Body of pancreas (tissue), 4 donors: ENCODE measurements around the gene ZKSCAN7. TPM values are rescaled to one million over a fixed set of nuclear protein-coding genes. Genes with fewer than 3 reads are reported as not detected.
"Not testable (repeated sequence)": the region's sequence is repeated elsewhere in the genome, so short reads cannot be mapped to it uniquely, and the experiment has no call there.

ENCODE experiments used
- ATAC-seq: fragments of 150-250 bp; one replicate; pipeline ENCODE4 v1.9.1; 2016
- DNase-seq, 4 donors: peaks; one replicate each; pipeline ENCODE4 v3.0.0-alpha.2; 2019
- H3K27ac ChIP-seq, 4 donors: fragments of 200-600 bp; sonication (generic); 1 replicate in 3 of 4; 2 replicates in 1 of 4; pipeline versions ENCODE4 v1.5.1 to v1.6.1; 2016 to 2019; ENCODE audit warnings: mild to moderate bottlenecking in 1 of 4, mixed read lengths in 1 of 4, moderate library complexity in 1 of 4
- H3K27me3 ChIP-seq, 2 donors: fragments of 200-600 bp; sonication (generic); one replicate each; pipeline ENCODE4 v1.6.0; 2016; ENCODE audit warnings: mild to moderate bottlenecking in 1 of 2
- H3K36me3 ChIP-seq, 2 donors: fragments of 200-600 bp; sonication (generic); replicated peaks in 1 of 2; 2 replicates each; pipeline ENCODE4 v1.5.1; 2016; ENCODE audit warnings: low read depth in 2 of 2; ENCODE audit not compliant: insufficient read depth in 1 of 2
- H3K4me1 ChIP-seq: fragments of 200-600 bp; sonication (generic); one replicate; pipeline ENCODE4 v1.6.0; 2016
- H3K4me3 ChIP-seq, 2 donors: fragments of 200-600 bp; sonication (generic); 1 replicate in 1 of 2; 2 replicates in 1 of 2; pipeline ENCODE4 v1.5.1; 2016 to 2019
- H3K9me3 ChIP-seq, 3 donors: fragments of 200-600 bp; sonication (generic); 1 replicate in 2 of 3; 2 replicates in 1 of 3; pipeline ENCODE4 v1.5.1; 2016
- POLR2A ChIP-seq, 3 donors: fragments of 450-650 bp; IDR thresholded peaks; one replicate each; pipeline ENCODE4 v1.6.1; 2016; ENCODE audit warnings: antibody characterized with exemption in 3 of 3, mild to moderate bottlenecking in 2 of 3
- WGBS, 2 donors: methylation state at CpG; one replicate each; pipeline ENCODE4 v1.1.5; 2017; 5-methylcytosine and 5-hydroxymethylcytosine counted together
- intact Hi-C: fragments of 100-400 bp; cut with DNase I; formaldehyde crosslinking; loops from one replicate; pipeline ENCODE4 v1.15.1; 2023
- total RNA-seq, 2 donors: library from RNA; depleted of rRNA; stranded (reverse); fragments of >200 nt; gene quantifications; one replicate each; pipeline ENCODE4 v1.1.0, GENCODE V29; 2016
- TF ChIP-seq, protein P1 (sequence below), 7 experiments: fragments of 450-650 bp in 4 of 7; fragments of 200-600 bp in 3 of 7; sonication (generic) in 3 of 7; IDR thresholded peaks; one replicate each; pipeline ENCODE4 v1.5.1; 2016 to 2019; ENCODE audit warnings: antibody characterized with exemption in 7 of 7

ZKSCAN7 gene
- total RNA-seq, 2 donors from 2014 or later = 3.3 to 7.0 TPM

- H3K4me3 ChIP-seq = no peak overlapping the region
- no peak overlapping the region for H3K27ac ChIP-seq
- DNase-seq (no peak), ATAC-seq (no peak)
- no peaks in the 10 kb centered on the region for H3K9me3 ChIP-seq
- H3K4me1 ChIP-seq = no peaks in the 10 kb centered on the region
- no peaks in the 10 kb centered on the region for H3K27me3 ChIP-seq
- intact Hi-C loops = no loop called here
- WGBS, 2 donors = 7 to 8% methylated on average over 1 of the region's 1 CpG
- H3K36me3 ChIP-seq = no peaks in the 10 kb centered on the region
- no peak for TF ChIP-seq POLR2A (IDR thresholded peaks at IDR 0.05)
- TF ChIP-seq, protein P1, sequence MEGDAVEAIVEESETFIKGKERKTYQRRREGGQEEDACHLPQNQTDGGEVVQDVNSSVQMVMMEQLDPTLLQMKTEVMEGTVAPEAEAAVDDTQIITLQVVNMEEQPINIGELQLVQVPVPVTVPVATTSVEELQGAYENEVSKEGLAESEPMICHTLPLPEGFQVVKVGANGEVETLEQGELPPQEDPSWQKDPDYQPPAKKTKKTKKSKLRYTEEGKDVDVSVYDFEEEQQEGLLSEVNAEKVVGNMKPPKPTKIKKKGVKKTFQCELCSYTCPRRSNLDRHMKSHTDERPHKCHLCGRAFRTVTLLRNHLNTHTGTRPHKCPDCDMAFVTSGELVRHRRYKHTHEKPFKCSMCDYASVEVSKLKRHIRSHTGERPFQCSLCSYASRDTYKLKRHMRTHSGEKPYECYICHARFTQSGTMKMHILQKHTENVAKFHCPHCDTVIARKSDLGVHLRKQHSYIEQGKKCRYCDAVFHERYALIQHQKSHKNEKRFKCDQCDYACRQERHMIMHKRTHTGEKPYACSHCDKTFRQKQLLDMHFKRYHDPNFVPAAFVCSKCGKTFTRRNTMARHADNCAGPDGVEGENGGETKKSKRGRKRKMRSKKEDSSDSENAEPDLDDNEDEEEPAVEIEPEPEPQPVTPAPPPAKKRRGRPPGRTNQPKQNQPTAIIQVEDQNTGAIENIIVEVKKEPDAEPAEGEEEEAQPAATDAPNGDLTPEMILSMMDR (IDR thresholded peaks at IDR 0.05) = no peak
Measured at GRCh38 chr3:44535364-44535763, 19.6 kb upstream of the ZKSCAN7 start.

GRCh38 chr3:44544811-44545210 lies 10.2 kb upstream of the ZKSCAN7 start:
- ATAC-seq, H3K4me3 ChIP-seq, intact Hi-C loops, DNase-seq, H3K27ac ChIP-seq, H3K9me3 ChIP-seq, H3K36me3 ChIP-seq, H3K4me1 ChIP-seq, H3K27me3 ChIP-seq: not testable (repeated sequence)
- 25 to 37% methylated on average over 1 of the region's 1 CpG for WGBS, 2 donors

DNA sequence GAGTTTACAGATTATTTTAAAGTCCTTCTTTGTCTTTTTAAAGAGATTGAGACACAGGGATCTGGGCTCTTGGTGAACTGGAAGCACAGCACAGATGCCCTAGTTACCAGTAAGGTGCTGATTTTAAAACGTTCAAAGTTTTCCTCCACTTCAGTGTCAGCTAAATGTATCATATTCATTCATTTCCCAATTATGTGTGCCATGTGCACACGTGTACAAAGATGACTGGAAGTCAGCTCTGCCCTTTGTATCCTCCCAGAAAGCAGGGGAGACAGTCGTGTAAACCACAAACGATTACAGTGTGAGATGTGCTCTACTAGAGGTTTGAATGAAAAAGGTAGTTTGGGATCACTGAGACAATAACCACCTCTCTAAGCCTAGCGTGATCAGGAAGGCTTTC lies 730 bp downstream of the ZKSCAN7 start:
- H3K4me3 ChIP-seq = peak overlapping the region; percentile 47 to 88
- intact Hi-C loops = no loop called here
- TF ChIP-seq, protein P1 (IDR thresholded peaks at IDR 0.05) = no peak
- no peak for TF ChIP-seq POLR2A (IDR thresholded peaks at IDR 0.05)
- ATAC-seq (no peak), DNase-seq (no peak)
- WGBS, 2 donors = 7 to 18% methylated on average over 5 of the region's 5 CpGs
- no peaks in the 10 kb centered on the region for H3K36me3 ChIP-seq
- H3K9me3 ChIP-seq = no peaks in the 10 kb centered on the region
- no peaks in the 10 kb centered on the region for H3K27me3 ChIP-seq
- no peak overlapping the region for H3K27ac ChIP-seq
- peaks cover 9% of the 10 kb centered on the region for H3K4me1 ChIP-seq

- Histone ChIP-seq H3K4me3 (no peak overlapping the region), H3K4me1 (peaks cover 9% of the 10 kb centered on the region), H3K27ac (no peak overlapping the region), H3K27me3 (no peaks in the 10 kb centered on the region), H3K36me3 (no peaks in the 10 kb centered on the region), H3K9me3 (no peaks in the 10 kb centered on the region)
- 96 to 100% methylated on average over 7 to 9 of the region's 9 CpGs for WGBS, 2 donors
- DNase-seq = no peak
- intact Hi-C loops = no loop called here
- TF ChIP-seq, protein P1 (IDR thresholded peaks at IDR 0.05) = no peak
- no peak for TF ChIP-seq POLR2A (IDR thresholded peaks at IDR 0.05)
- no peak for ATAC-seq
Measured at GRCh38 chr3:44557074-44557473, 2.1 kb downstream of the ZKSCAN7 start.

- ATAC-seq = no peak
Measured at GRCh38 chr3:44561076-44561475, 6.1 kb downstream of the ZKSCAN7 start.

More at GRCh38 chr3:44561076-44561475, 6.1 kb downstream of the ZKSCAN7 start:
- H3K9me3 ChIP-seq = no peaks in the 10 kb centered on the region
- H3K27ac ChIP-seq = no peak overlapping the region
- no peak for DNase-seq
- 74 to 82% methylated on average over 1 of the region's 1 CpG for WGBS, 2 donors
- H3K4me3 ChIP-seq = no peak overlapping the region
- H3K27me3 ChIP-seq = no peaks in the 10 kb centered on the region
- no peak for TF ChIP-seq POLR2A (IDR thresholded peaks at IDR 0.05)
- TF ChIP-seq, protein P1 (IDR thresholded peaks at IDR 0.05) = no peak
- peaks cover 3% of the 10 kb centered on the region for H3K4me1 ChIP-seq
- intact Hi-C loops = no loop called here
- peaks cover 0 to 2% of the 10 kb centered on the region in 2 donors for H3K36me3 ChIP-seq
